IMR-90 (cell line): ENCODE measurements around the gene NADSYN1. TPM values are rescaled to one million over a fixed set of nuclear protein-coding genes. Genes with fewer than 3 reads are reported as not detected.

Source experiments
- ATAC-seq: fragments of 200-7000 bp; cut with Tn5 transposase; 2 replicates; pipeline ENCODE4 v1.9.1; 2020; ENCODE audit warnings: low read depth, mild to moderate bottlenecking, moderate library complexity
- BruUV-seq: library from RNA; stranded (reverse); fragments of 400-500 nt; replicated peaks from 2 replicates; lab custom pipeline; 2021; lab: Mats Ljungman, UMichigan
- CTCF ChIA-PET: fragments of 300-600 bp; formaldehyde crosslinking; extraction: SDS; loops from one replicate; lab custom pipeline; 2021; ENCODE audit warnings: antibody characterized with exemption; lab: Yijun Ruan, JAX
- POLR2A ChIA-PET: fragments of 300-600 bp; sonication (Branson Sonifier 250); formaldehyde crosslinking; loops from one replicate; lab custom pipeline; 2022; ENCODE audit warnings: antibody characterized with exemption; ENCODE audit not compliant: unreplicated experiment; lab: Charles Lee
- DNase-seq: peaks from one replicate; pipeline ENCODE4 v3.0.0; 2013
- H2AFZ ChIP-seq: replicated peaks from 2 replicates; pipeline ENCODE3; 2013; ENCODE audit warnings: low read length, mild to moderate bottlenecking; ENCODE audit not compliant: poor library complexity
- H2AK5ac ChIP-seq: 2 replicates; pipeline ENCODE4 v1.6.1; 2013; ENCODE audit warnings: low read depth, low read length, inconsistent platforms
- H2AK9ac ChIP-seq: replicated peaks from 2 replicates; pipeline ENCODE3; 2013; ENCODE audit warnings: mild to moderate bottlenecking, low read depth, low read length, moderate library complexity; ENCODE audit not compliant: poor library complexity
- H2BK120ac ChIP-seq: 2 replicates; pipeline ENCODE4 v1.6.1; 2013; ENCODE audit warnings: low read depth, low read length, inconsistent platforms
- H2BK15ac ChIP-seq: 3 replicates; pipeline ENCODE4 v1.6.1; 2013; ENCODE audit warnings: low read depth, low read length, inconsistent platforms
- H2BK20ac ChIP-seq: 2 replicates; pipeline ENCODE4 v1.6.1; 2013; ENCODE audit warnings: low read depth, mild to moderate bottlenecking, inconsistent platforms, low read length, moderate library complexity
- H2BK5ac ChIP-seq: 2 replicates; pipeline ENCODE4 v1.6.1; 2013; ENCODE audit warnings: mild to moderate bottlenecking, low read depth, low read length, inconsistent platforms; ENCODE audit not compliant: poor library complexity, severe bottlenecking
- H3K14ac ChIP-seq: replicated peaks from 2 replicates; pipeline ENCODE4 v1.6.1; 2013; ENCODE audit warnings: low read depth, low read length, inconsistent platforms
- H3K18ac ChIP-seq: 2 replicates; pipeline ENCODE4 v1.6.1; 2013; ENCODE audit warnings: low read depth, low read length, control low read depth
- H3K23ac ChIP-seq: 2 replicates; pipeline ENCODE4 v1.6.1; 2013; ENCODE audit warnings: low read depth, low read length, inconsistent platforms
- H3K27ac ChIP-seq: 2 replicates; pipeline ENCODE4 v1.5.1; 2013; ENCODE audit warnings: mild to moderate bottlenecking, control low read depth, low read length; ENCODE audit not compliant: insufficient read depth
- H3K27me3 ChIP-seq: 2 replicates; pipeline ENCODE4 v1.6.1; 2013; ENCODE audit warnings: low read length; ENCODE audit not compliant: control insufficient read depth, insufficient read depth
- H3K36me3 ChIP-seq: 2 replicates; pipeline ENCODE4 v1.6.1; 2013; ENCODE audit warnings: low read length, mixed read lengths; ENCODE audit not compliant: control insufficient read depth, insufficient read depth
- H3K4ac ChIP-seq: 2 replicates; pipeline ENCODE4 v1.6.1; 2013; ENCODE audit warnings: low read depth, low read length, inconsistent platforms
- H3K4me1 ChIP-seq: 2 replicates; pipeline ENCODE4 v1.6.1; 2013; ENCODE audit warnings: low read length, mixed read lengths; ENCODE audit not compliant: control insufficient read depth, insufficient read depth
- H3K4me2 ChIP-seq: 2 replicates; pipeline ENCODE4 v1.6.1; 2013; ENCODE audit warnings: low read depth, mild to moderate bottlenecking, control low read depth, low read length, moderate library complexity
- H3K4me3 ChIP-seq: 2 replicates; pipeline ENCODE4 v1.5.1; 2013; ENCODE audit warnings: low read depth, mild to moderate bottlenecking, control low read depth, low read length, moderate library complexity; ENCODE audit not compliant: insufficient read depth
- H3K56ac ChIP-seq: 2 replicates; pipeline ENCODE4 v1.6.1; 2013; ENCODE audit warnings: low read length, inconsistent platforms; ENCODE audit not compliant: insufficient read depth; ENCODE audit errors: extremely low read depth
- H3K79me1 ChIP-seq, 2 experiments: 2 replicates each; pipeline ENCODE4 v1.6.1; 2013; ENCODE audit warnings: low read length in 2 of 2, inconsistent platforms in 1 of 2, low read depth in 1 of 2
- H3K9ac ChIP-seq: 2 replicates; pipeline ENCODE4 v1.6.1; 2013; ENCODE audit warnings: low read depth, low read length, control low read depth
- H3K9me1 ChIP-seq: 2 replicates; pipeline ENCODE4 v1.6.1; 2013; ENCODE audit warnings: low read length, inconsistent platforms; ENCODE audit not compliant: insufficient read depth
- H3K9me3 ChIP-seq: 2 replicates; pipeline ENCODE4 v1.6.1; 2013; ENCODE audit warnings: low read length; ENCODE audit not compliant: control insufficient read depth, insufficient read depth
- H4K20me1 ChIP-seq: 2 replicates; pipeline ENCODE4 v1.6.1; 2013; ENCODE audit warnings: low read length, inconsistent platforms; ENCODE audit not compliant: insufficient read depth
- H4K5ac ChIP-seq: 2 replicates; pipeline ENCODE4 v1.6.1; 2013; ENCODE audit warnings: mild to moderate bottlenecking, low read depth, low read length, control low read depth
- H4K8ac ChIP-seq, 2 experiments: 2 replicates each; pipeline ENCODE4 v1.6.1; 2013; ENCODE audit warnings: low read depth in 2 of 2, low read length in 2 of 2, control low read depth in 1 of 2, inconsistent platforms in 1 of 2
- H4K91ac ChIP-seq: 2 replicates; pipeline ENCODE4 v1.6.1; 2013; ENCODE audit warnings: low read depth, low read length, inconsistent platforms; ENCODE audit not compliant: insufficient read depth
- BHLHE40 ChIP-seq: fragments of 150-350 bp; IDR thresholded peaks from 2 replicates; pipeline ENCODE4 v1.6.1; 2016; ENCODE audit warnings: mild to moderate bottlenecking, low read depth, low read length
- CEBPB ChIP-seq: IDR thresholded peaks from 2 replicates; pipeline ENCODE4 v1.6.1; 2012; ENCODE audit warnings: low read depth, low read length, improper control_type of control experiment
- CHD1 ChIP-seq: IDR thresholded peaks from 2 replicates; pipeline ENCODE4 v1.6.1; 2012; ENCODE audit warnings: low read depth, low read length, improper control_type of control experiment
- FOS ChIP-seq: fragments of 150-350 bp; IDR thresholded peaks from 2 replicates; pipeline ENCODE4 v1.6.1; 2016; ENCODE audit warnings: low read depth, low read length
- MAFK ChIP-seq: IDR thresholded peaks from 2 replicates; pipeline ENCODE4 v1.6.1; 2012; ENCODE audit warnings: low read depth, low read length, improper control_type of control experiment
- MAZ ChIP-seq: IDR thresholded peaks from 2 replicates; pipeline ENCODE4 v1.6.1; 2012; ENCODE audit warnings: low read depth, mild to moderate bottlenecking, low read length, improper control_type of control experiment, moderate library complexity, borderline replicate concordance
- MXI1 ChIP-seq: IDR thresholded peaks from 2 replicates; pipeline ENCODE4 v1.6.1; 2012; ENCODE audit warnings: low read depth, mild to moderate bottlenecking, low read length, moderate library complexity, borderline replicate concordance
- NFE2L2 ChIP-seq: fragments of 150-350 bp; IDR thresholded peaks from 2 replicates; pipeline ENCODE4 v1.6.1; 2016; ENCODE audit warnings: low read depth, mild to moderate bottlenecking, low read length
- POLR2A ChIP-seq: IDR thresholded peaks from 2 replicates; pipeline ENCODE4 v1.6.1; 2012; ENCODE audit warnings: mild to moderate bottlenecking, low read depth, low read length
- RAD21 ChIP-seq: IDR thresholded peaks from 2 replicates; pipeline ENCODE4 v1.6.1; 2012; ENCODE audit warnings: low read length, improper control_type of control experiment
- RCOR1 ChIP-seq: IDR thresholded peaks from 2 replicates; pipeline ENCODE4 v1.6.1; 2012; ENCODE audit warnings: mild to moderate bottlenecking, low read length, improper control_type of control experiment; ENCODE audit not compliant: insufficient replicate concordance
- RFX5 ChIP-seq: IDR thresholded peaks from 2 replicates; pipeline ENCODE4 v1.8.0; 2012; ENCODE audit warnings: low read depth, mild to moderate bottlenecking, low read length, moderate library complexity
- WGBS, 2 experiments: methylation state at CpG; one replicate each; pipeline versions ENCODE4 v1.1.5 to v1.1.7; 2013; ENCODE audit warnings: missing lambda C conversion rate in 2 of 2; ENCODE audit not compliant: insufficient read length in 1 of 2; ENCODE audit errors: extremely low coverage in 2 of 2; 5-methylcytosine and 5-hydroxymethylcytosine counted together
- dilution Hi-C: fragments of 300-500 bp; cut with HindIII; formaldehyde crosslinking; loops from one replicate; pipeline ENCODE4 v1.14.3; 2018; ENCODE audit warnings: low sequenced_read_pairs; ENCODE audit not compliant: unreplicated experiment
- in situ Hi-C: fragments of 300-500 bp; cut with MboI; formaldehyde crosslinking; loops from 3 replicates; pipeline ENCODE4 v1.14.3; 2019; ENCODE audit warnings: low sequenced_read_pairs, inconsistent platforms, mixed read lengths
- intact Hi-C: fragments of 100-400 bp; cut with micrococcal nuclease; formaldehyde crosslinking; loops from 2 replicates; pipeline ENCODE4 v1.10.0; 2022
- polyA plus RNA-seq, 3 experiments: library from polyadenylated mRNA; depleted of rRNA; stranded (reverse); fragments of >200 nt; gene quantifications; 2 replicates each; pipeline ENCODE4 v1.2.3, GENCODE V29; 2012; ENCODE audit warnings: low replicate concordance in 1 of 3
- total RNA-seq: library from RNA; depleted of rRNA; stranded (reverse); fragments of >200 nt; gene quantifications from 2 replicates; pipeline ENCODE4 v1.2.3, GENCODE V29; 2012
- TF ChIP-seq, protein P1 (sequence below): fragments of 150-350 bp; IDR thresholded peaks from 2 replicates; pipeline ENCODE4 v1.6.1; 2017; ENCODE audit warnings: mild to moderate bottlenecking, antibody characterized with exemption, low read length, low read depth
- TF ChIP-seq, protein P2 (sequence below): fragments of 150-350 bp; IDR thresholded peaks from 2 replicates; pipeline ENCODE4 v1.6.1; 2016; ENCODE audit warnings: low read depth, mild to moderate bottlenecking, low read length, moderate library complexity, borderline replicate concordance

The NADSYN1 gene
- total and polyA plus RNA-seq, 2 of the 4 experiments (the other 2 are of a cell fraction): 69.5 to 70.4 TPM

DNA sequence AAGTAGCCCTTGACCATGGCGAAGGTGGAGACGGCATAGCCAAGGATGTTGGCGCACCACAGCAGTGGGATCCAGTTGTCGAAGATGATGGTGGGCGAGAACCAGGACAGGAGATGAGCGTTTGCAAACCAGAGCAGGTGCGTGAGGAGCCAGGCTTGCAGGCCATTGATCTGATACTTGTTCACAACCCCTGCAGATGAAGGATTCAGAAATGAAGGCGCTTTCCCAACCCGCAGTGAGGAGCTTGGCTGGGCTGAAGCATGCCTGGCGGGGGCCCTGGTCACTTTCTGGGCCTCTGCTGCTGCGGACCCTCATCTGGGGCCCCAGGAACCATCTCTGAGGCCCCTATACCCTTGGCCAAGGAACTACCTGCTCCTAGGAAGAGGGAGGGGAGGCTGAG, 11.8 kb upstream of the NADSYN1 start:
- Histone ChIP-seq H3K9me3 (no peaks in the 10 kb centered on the region), H3K14ac (no peak overlapping the region), H4K5ac (no peak overlapping the region), H3K4me1 (no peaks in the 10 kb centered on the region), H3K18ac (no peak overlapping the region), H2AFZ (no peak overlapping the region), H4K8ac (no peak overlapping the region), H2AK5ac (no peak overlapping the region), H2BK120ac (no peak overlapping the region), H3K27ac (no peak overlapping the region), H3K4me2 (no peak overlapping the region), H4K20me1 (no peaks in the 10 kb centered on the region; the same call in 1 of the 2 replicates), H3K27me3 (no peaks in the 10 kb centered on the region), H2BK15ac (no peak overlapping the region), H3K36me3 (peaks cover 29% of the 10 kb centered on the region), H2AK9ac (no peak overlapping the region), H3K4ac (no peak overlapping the region), H3K56ac (no peak overlapping the region), H2BK5ac (no peak overlapping the region), H3K23ac (no peak overlapping the region), H3K9me1 (0 out of 2 replicates have a peak, but pooled peaks cover 4% of the 10 kb centered on the region), H3K79me1 (no peaks in the 10 kb centered on the region), H3K4me3 (no peak overlapping the region), H4K91ac (no peak overlapping the region), H3K9ac (no peak overlapping the region), H2BK20ac (no peak overlapping the region)
- TF ChIP-seq MAZ (no peak), POLR2A (no peak), CEBPB (no peak), RFX5 (no peak), NFE2L2 (no peak), FOS (no peak), MAFK (no peak), MXI1 (no peak), BHLHE40 (no peak), RCOR1 (no peak), CHD1 (no peak), RAD21 (no peak)
- TF ChIP-seq, protein P1, sequence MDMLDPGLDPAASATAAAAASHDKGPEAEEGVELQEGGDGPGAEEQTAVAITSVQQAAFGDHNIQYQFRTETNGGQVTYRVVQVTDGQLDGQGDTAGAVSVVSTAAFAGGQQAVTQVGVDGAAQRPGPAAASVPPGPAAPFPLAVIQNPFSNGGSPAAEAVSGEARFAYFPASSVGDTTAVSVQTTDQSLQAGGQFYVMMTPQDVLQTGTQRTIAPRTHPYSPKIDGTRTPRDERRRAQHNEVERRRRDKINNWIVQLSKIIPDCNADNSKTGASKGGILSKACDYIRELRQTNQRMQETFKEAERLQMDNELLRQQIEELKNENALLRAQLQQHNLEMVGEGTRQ: no peak
- TF ChIP-seq, protein P2, sequence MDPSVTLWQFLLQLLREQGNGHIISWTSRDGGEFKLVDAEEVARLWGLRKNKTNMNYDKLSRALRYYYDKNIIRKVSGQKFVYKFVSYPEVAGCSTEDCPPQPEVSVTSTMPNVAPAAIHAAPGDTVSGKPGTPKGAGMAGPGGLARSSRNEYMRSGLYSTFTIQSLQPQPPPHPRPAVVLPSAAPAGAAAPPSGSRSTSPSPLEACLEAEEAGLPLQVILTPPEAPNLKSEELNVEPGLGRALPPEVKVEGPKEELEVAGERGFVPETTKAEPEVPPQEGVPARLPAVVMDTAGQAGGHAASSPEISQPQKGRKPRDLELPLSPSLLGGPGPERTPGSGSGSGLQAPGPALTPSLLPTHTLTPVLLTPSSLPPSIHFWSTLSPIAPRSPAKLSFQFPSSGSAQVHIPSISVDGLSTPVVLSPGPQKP: no peak
- intact Hi-C loops: no loop called here
- in situ Hi-C loops: no loop called here
- dilution Hi-C loops: no loop called here
- ATAC-seq: no peak
- CTCF ChIA-PET: no interaction called here
- POLR2A ChIA-PET: no interaction called here
- no TSS peak for BruUV-seq
- DNase-seq: no peak
- WGBS, 2 experiments: 97% methylated on average over 7 of the region's 11 CpGs; no CpG with 5 or more reads in 1 of the 2 experiments
